ENCODE data around the gene PCDHGA10.

The PCDHGA10 gene

DNA sequence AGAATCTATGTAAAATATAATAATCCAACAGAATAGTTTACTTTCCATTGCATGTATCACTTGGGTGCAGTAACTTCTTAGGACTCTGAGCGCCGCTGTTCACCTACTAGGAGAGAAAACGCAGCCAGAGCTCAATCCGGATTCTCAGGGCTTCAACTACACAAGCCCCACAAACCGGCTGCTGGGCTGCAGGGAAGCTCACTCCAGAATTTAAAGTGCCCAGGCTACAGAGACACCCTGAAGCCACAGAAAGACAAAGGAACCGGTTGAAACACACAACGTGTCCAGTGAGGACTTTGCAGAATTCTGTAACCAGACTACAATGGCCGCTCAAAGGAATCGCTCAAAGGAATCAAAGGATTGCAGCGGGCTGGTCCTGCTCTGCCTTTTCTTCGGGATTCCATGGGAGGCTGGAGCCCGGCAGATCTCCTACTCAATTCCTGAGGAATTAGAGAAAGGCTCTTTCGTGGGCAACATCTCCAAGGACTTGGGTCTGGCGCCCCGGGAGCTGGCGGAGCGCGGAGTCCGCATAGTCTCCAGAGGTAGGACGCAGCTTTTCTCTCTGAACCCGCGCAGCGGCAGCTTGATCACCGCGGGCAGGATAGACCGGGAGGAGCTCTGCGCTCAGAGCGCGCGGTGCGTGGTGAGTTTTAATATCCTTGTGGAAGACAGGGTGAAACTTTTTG lies at the start of gene PCDHGA10:
Gene PCDHGA10, plus strand, starts transcription at position 134 of the 686 bp plus-strand sequence. Its CDS starts 189 bp downstream, at position 323.
- peak; percentile 65 for DNase-seq

- no peak for DNase-seq
Observed at GRCh38 chr5:141363952-141364660, 48.7 kb upstream of the PCDHGA10 start, which contains the start of gene PCDHGA5. Gene PCDHGA5, plus strand, starts transcription at chr5:141364162. Its CDS starts 169 bp downstream, at chr5:141364331.

DNA sequence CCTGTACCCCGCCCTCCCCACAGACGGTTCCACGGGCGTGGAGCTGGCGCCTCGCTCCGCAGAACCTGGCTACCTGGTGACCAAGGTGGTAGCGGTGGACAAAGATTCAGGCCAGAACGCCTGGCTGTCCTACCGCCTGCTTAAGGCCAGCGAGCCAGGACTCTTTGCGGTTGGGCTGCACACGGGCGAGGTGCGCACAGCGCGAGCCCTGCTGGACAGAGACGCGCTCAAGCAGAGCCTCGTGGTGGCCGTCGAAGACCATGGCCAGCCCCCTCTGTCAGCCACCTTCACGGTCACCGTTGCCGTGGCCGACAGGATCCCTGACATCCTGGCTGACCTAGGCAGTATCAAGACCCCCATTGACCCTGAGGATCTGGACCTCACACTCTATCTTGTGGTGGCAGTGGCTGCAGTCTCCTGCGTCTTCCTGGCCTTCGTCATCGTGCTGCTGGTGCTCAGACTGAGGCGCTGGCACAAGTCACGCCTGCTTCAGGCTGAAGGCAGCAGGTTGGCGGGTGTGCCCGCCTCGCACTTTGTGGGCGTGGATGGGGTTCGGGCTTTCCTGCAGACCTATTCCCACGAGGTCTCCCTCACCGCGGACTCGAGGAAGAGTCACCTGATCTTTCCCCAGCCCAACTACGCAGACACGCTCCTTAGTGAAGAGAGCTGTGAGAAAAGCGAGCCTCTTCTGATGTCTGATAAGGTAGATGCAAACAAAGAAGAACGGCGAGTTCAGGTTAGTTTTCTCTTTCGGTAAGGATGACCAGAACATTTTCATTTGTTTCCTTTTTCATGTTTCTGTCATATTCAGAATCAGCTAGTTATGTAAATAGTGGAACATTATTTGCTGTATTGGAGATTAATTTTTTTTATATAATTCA lies 46.5 kb upstream of the PCDHGA10 start:
- no peak for DNase-seq

GRCh38 chr5:141369994-141370848 lies 42.6 kb upstream of the PCDHGA10 start, which contains the start of gene PCDHGB3:
Gene PCDHGB3, plus strand, starts transcription at chr5:141370242. Its CDS starts 153 bp downstream, at chr5:141370395.
- DNase-seq, result peak; percentile 40

DNA sequence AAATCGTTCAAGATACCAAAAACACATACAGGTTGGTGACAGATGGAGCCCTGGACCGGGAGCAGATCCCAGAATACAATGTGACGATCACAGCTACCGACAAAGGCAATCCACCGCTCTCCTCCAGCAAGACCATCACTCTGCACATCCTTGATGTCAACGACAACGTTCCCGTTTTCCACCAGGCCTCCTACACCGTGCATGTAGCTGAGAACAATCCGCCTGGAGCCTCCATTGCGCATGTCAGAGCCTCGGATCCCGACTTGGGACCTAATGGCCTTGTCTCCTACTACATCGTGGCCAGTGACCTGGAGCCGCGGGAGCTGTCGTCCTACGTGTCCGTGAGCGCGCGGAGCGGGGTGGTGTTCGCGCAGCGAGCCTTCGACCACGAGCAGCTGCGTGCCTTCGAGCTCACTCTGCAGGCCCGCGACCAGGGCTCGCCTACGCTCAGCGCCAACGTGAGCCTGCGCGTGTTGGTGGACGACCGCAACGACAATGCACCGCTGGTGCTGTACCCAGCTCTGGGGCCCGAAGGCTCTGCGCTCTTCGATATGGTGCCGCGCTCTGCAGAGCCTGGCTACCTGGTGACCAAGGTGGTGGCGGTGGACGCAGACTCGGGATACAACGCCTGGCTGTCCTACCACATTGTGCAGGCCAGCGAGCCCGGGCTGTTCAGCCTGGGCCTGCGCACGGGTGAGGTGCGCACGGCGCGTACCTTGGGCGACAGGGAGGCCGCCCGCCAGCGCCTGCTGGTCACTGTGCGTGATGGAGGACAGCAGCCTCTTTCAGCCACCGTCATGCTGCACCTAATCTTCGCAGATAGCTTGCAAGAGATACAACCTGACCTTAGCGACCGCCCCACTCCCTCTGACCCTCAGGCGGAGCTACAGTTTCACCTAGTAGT lies 41.0 kb upstream of the PCDHGA10 start:
- no peak for DNase-seq

DNA sequence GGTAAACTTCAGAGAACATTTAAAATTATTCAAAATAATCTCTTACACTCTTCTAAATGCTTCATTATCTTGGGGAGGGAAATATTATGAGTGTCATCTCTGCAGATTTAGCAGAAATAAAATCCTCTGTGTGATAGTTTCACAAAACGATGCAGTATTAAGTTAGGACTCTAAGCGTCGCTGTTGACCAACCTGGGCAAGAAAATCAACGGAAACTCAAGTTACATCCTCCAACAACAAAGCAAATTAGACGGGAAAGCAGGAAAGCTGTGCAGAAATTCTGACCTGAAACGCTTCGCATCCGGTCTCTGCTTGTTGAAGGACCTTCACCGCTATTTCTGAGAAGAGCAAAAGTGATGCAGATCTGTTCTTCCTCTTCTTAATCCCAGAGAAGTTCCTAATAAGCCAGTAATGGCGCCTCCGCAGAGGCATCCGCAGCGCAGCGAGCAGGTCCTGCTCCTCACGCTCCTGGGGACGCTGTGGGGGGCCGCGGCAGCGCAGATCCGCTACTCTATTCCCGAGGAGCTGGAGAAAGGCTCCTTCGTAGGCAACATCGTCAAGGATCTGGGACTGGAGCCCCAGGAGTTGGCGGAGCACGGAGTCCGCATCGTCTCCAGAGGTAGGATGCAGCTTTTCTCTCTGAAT lies 39.0 kb upstream of the PCDHGA10 start, which contains the start of gene PCDHGA6:
Gene PCDHGA6, plus strand, starts transcription at position 219 of the 645 bp plus-strand sequence. Its CDS starts 193 bp downstream, at position 412.
- no peak for DNase-seq

GRCh38 chr5:141374627-141375026 lies 38.2 kb upstream of the PCDHGA10 start:
- DNase-seq, result no peak

DNA sequence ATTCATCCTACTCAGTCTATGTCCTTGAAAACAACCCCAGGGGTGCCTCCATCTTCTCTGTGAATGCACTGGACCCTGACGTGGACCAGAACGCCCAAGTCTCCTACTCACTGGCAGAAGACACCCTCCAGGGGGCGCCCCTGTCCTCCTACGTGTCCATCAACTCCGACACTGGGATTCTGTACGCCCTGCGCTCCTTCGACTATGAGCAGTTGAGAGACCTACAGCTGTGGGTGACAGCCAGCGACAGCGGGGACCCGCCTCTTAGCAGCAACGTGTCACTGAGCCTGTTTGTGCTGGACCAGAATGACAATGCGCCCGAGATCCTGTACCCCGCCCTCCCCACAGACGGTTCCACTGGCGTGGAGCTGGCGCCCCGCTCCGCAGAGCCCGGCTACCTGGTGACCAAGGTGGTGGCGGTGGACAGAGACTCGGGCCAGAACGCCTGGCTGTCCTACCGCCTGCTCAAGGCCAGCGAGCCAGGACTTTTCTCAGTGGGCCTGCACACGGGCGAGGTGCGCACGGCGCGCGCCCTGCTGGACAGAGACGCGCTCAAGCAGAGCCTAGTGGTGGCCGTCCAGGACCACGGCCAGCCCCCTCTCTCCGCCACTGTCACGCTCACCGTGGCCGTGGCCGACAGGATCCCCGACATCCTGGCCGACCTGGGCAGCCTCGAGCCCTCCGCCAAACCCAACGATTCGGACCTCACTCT lies 37.2 kb upstream of the PCDHGA10 start:
- peak; percentile 26 for DNase-seq

DNA sequence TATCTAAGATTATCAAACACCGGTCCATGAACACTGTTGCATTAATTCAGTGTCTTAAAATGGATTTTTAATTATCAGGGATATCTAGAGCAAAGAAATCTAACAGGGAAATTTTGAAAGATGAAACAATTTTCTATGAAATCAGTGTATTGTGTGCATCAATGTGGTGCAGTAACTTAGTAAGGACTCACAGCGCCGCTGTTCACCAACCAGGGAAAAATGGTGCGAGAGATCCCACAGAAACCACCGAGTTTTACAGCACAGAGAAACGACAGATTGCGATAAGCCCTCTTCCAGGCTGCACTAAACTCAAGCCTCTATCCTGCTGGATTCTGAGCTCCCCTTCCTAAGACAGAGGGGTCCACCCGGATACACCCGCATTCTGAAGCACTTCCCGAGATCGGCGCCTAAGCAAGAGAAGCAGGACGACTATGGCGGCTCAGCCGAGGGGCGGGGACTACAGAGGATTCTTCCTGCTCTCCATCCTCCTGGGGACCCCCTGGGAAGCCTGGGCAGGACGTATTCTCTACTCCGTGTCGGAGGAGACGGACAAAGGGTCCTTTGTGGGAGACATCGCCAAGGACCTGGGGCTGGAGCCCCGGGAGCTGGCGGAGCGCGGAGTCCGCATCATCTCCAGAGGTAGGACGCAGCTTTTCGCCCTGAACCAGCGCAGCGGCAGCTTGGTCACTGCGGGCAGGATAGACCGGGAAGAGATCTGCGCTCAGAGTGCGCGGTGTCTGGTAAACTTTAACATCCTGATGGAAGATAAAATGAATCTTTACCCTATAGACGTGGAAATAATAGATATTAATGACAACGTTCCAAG lies 30.1 kb upstream of the PCDHGA10 start, which contains the start of gene PCDHGA7:
Gene PCDHGA7, plus strand, starts transcription at position 274 of the 826 bp plus-strand sequence. Its CDS starts 158 bp downstream, at position 432.
- no peak for DNase-seq

- no peak for DNase-seq
Observed at GRCh38 chr5:141383345-141383744, 29.4 kb upstream of the PCDHGA10 start.

DNA sequence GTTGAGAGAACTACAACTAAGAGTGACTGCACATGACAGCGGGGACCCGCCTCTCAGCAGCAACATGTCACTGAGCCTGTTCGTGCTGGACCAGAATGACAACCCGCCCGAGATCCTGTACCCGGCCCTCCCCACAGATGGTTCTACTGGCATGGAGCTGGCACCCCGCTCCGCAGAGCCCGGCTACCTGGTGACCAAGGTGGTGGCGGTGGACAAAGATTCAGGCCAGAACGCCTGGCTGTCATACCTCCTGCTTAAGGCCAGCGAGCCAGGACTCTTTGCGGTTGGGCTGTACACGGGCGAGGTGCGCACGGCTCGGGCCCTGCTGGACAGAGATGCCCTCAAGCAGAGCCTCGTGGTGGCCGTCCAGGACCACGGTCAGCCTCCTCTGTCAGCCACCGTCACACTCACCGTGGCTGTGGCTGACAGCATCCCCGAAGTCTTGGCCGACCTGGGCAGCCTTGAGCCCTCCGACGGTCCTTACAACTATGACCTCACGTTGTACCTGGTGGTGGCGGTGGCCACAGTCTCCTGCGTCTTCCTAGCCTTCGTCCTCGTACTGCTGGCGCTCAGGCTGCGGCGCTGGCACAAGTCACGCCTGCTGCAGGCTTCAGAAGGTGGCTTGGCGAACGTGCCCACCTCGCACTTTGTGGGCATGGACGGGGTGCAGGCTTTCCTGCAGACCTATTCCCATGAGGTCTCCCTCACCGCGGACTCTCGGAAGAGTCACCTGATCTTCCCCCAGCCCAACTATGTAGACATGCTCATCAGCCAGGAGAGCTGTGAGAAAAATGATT lies 28.1 kb upstream of the PCDHGA10 start:
- DNase-seq, result no peak

GRCh38 chr5:141387557-141388311 lies 25.1 kb upstream of the PCDHGA10 start, which contains the start of gene PCDHGB4:
Gene PCDHGB4, plus strand, starts transcription at chr5:141387698. Its CDS starts 187 bp downstream, at chr5:141387885.
- peak; percentile 44 for DNase-seq

DNA sequence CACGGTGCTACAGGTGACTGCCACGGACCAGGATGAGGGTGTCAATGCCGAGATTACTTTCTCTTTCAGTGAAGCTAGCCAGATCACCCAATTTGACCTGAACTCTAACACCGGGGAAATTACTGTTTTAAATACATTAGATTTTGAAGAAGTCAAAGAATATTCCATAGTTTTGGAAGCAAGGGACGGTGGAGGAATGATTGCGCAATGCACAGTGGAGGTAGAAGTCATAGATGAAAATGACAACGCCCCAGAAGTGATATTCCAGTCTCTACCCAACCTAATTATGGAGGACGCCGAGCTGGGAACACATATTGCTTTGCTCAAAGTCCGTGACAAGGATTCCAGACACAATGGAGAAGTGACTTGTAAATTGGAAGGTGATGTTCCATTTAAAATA lies 24.1 kb upstream of the PCDHGA10 start:
- no peak for DNase-seq

GRCh38 chr5:141389153-141390042 lies 23.4 kb upstream of the PCDHGA10 start:
- DNase-seq, result no peak

- no peak for DNase-seq
Observed at GRCh38 chr5:141392429-141393198, 20.2 kb upstream of the PCDHGA10 start, which contains the start of gene PCDHGA8. Gene PCDHGA8, plus strand, starts transcription at chr5:141392633. Its CDS starts 181 bp downstream, at chr5:141392814.

Data from stimulated activated CD4-positive, alpha-beta T cell treated with anti-CD3 and anti-CD28 coated beads, Interleukin-15, amount 100 ng/mL, for 24 hours (primary cell).